Endothelial cell of umbilical vein (primary cell): Measurements from ENCODE around the gene STAB1. TPM values are rescaled to one million over a fixed set of nuclear protein-coding genes. Genes with fewer than 3 reads are reported as not detected.
A peak's percentile ranks its signal among the peaks of the same experiment; 100 is the strongest.

Experiments used
- BruUV-seq: library from RNA; stranded (reverse); fragments of 400-500 nt; replicated peaks from 2 replicates; lab custom pipeline; 2021; lab: Mats Ljungman, UMichigan
- CTCF ChIA-PET: fragments of 300-600, 350-600 bp; sonication (Branson Sonifier 250); formaldehyde crosslinking; loops from one replicate; lab custom pipeline; 2021; ENCODE audit warnings: antibody characterized with exemption, inconsistent platforms; lab: Charles Lee
- POLR2A ChIA-PET: fragments of 300-600, 350-600 bp; sonication (Branson Sonifier 250); formaldehyde crosslinking; loops from one replicate; lab custom pipeline; 2021; ENCODE audit warnings: antibody characterized with exemption, inconsistent platforms; lab: Charles Lee
- DNase-seq: peaks from one replicate; pipeline ENCODE4 v3.0.0-alpha.2; 2011; ENCODE audit warnings: low read depth, low spot score
- FAIRE-seq: peaks from 2 replicates; lab custom pipeline; 2011; peaks lifted over from hg19 to GRCh38; lab: Jason Lieb, UNC
- H2AFZ ChIP-seq: 2 replicates; pipeline ENCODE4 v1.6.0; 2012; ENCODE audit warnings: low read depth, low read length, control low read depth, inconsistent platforms
- H3K27ac ChIP-seq: 2 replicates; pipeline ENCODE4 v1.5.1; 2011; ENCODE audit warnings: low read depth, mild to moderate bottlenecking, control low read depth, low read length, moderate library complexity; ENCODE audit not compliant: insufficient read depth
- H3K27me3 ChIP-seq, 2 experiments: 2 replicates each; pipeline versions ENCODE4 v1.6.0 to v1.6.1; 2011; ENCODE audit warnings: low read length in 2 of 2, mixed read lengths in 1 of 2; ENCODE audit not compliant: control insufficient read depth in 2 of 2, insufficient read depth in 2 of 2
- H3K36me3 ChIP-seq, 2 experiments: 2 replicates in 1 of 2; 3 replicates in 1 of 2; pipeline ENCODE4 v1.5.1; 2011; ENCODE audit warnings: low read length in 2 of 2, mild to moderate bottlenecking in 1 of 2, moderate library complexity in 1 of 2; ENCODE audit not compliant: control insufficient read depth in 2 of 2, insufficient read depth in 2 of 2; ENCODE audit errors: extremely low read depth in 1 of 2
- H3K4me1 ChIP-seq: 3 replicates; pipeline ENCODE4 v1.5.1; 2011; ENCODE audit warnings: mild to moderate bottlenecking, low read length; ENCODE audit not compliant: control insufficient read depth, insufficient read depth; ENCODE audit errors: extremely low read depth
- H3K4me2 ChIP-seq: 2 replicates; pipeline ENCODE4 v1.6.1; 2011; ENCODE audit warnings: low read length, control low read depth, mixed read lengths; ENCODE audit not compliant: insufficient read depth
- H3K4me3 ChIP-seq, 3 experiments: fragments of 200-600 bp in 1 of 3; sonication (generic), shearing (Covaris generic) in 1 of 3; replicated peaks in 1 of 3; 2 replicates each; pipeline ENCODE4 v1.5.1; 2011 to 2016; ENCODE audit warnings: control low read depth in 3 of 3, low read length in 3 of 3, mild to moderate bottlenecking in 2 of 3, inconsistent platforms in 1 of 3, low read depth in 1 of 3, moderate library complexity in 1 of 3; ENCODE audit not compliant: insufficient read depth in 1 of 3
- H3K79me2 ChIP-seq: 2 replicates; pipeline ENCODE4 v1.6.0; 2012; ENCODE audit warnings: low read length, inconsistent platforms; ENCODE audit not compliant: control insufficient read depth, insufficient read depth
- H3K9ac ChIP-seq: replicated peaks from 2 replicates; pipeline ENCODE3; 2011; ENCODE audit warnings: low read length, control low read depth; ENCODE audit not compliant: insufficient read depth; ENCODE audit errors: extremely low read depth
- H3K9me1 ChIP-seq: replicated peaks from 3 replicates; pipeline ENCODE4 v1.6.0; 2011; ENCODE audit warnings: mild to moderate bottlenecking, low read length; ENCODE audit not compliant: control insufficient read depth, insufficient read depth; ENCODE audit errors: extremely low read depth
- H3K9me3 ChIP-seq: replicated peaks from 2 replicates; pipeline ENCODE4 v1.5.1; 2012; ENCODE audit warnings: low read length, inconsistent platforms; ENCODE audit not compliant: control insufficient read depth, insufficient read depth
- H4K20me1 ChIP-seq: replicated peaks from 2 replicates; pipeline ENCODE3; 2011; ENCODE audit warnings: mild to moderate bottlenecking, low read length; ENCODE audit not compliant: control insufficient read depth, insufficient read depth; ENCODE audit errors: extremely low read depth
- CTCF ChIP-seq, 2 donors: IDR thresholded peaks; 1 replicate in 1 of 2; 2 replicates in 1 of 2; pipeline ENCODE4 v1.5.1; 2011; ENCODE audit warnings: low read length in 2 of 2, mild to moderate bottlenecking in 2 of 2, moderate library complexity in 2 of 2, control low read depth in 1 of 2, inconsistent platforms in 1 of 2, low read depth in 1 of 2; ENCODE audit not compliant: insufficient read depth in 1 of 2; ENCODE audit errors: extremely low read depth in 1 of 2
- EZH2 ChIP-seq: IDR thresholded peaks from 2 replicates; pipeline ENCODE4 v1.6.1; 2012; ENCODE audit warnings: borderline replicate concordance, low read depth, mild to moderate bottlenecking, moderate library complexity, low read length, inconsistent platforms; ENCODE audit not compliant: severe bottlenecking
- GATA2 ChIP-seq: IDR thresholded peaks from 2 replicates; pipeline ENCODE4 v1.7.0; 2011; ENCODE audit warnings: low read depth, mild to moderate bottlenecking, moderate library complexity, mixed read lengths, low read length; ENCODE audit not compliant: insufficient read length, insufficient read depth
- JUN ChIP-seq: IDR thresholded peaks from 2 replicates; pipeline ENCODE4 v1.6.1; 2011; ENCODE audit warnings: borderline replicate concordance, low read depth; ENCODE audit not compliant: insufficient read length, insufficient read depth
- MAX ChIP-seq: IDR thresholded peaks from 2 replicates; pipeline ENCODE4 v1.6.1; 2011; ENCODE audit not compliant: insufficient read depth, insufficient read length
- MYC ChIP-seq: IDR thresholded peaks from one replicate; pipeline ENCODE4 v1.6.1; 2011; ENCODE audit warnings: mild to moderate bottlenecking, low read depth, low read length
- POLR2A ChIP-seq: IDR thresholded peaks from 2 replicates; pipeline ENCODE4 v1.6.1; 2012; ENCODE audit warnings: low read depth, mild to moderate bottlenecking, control low read depth, low read length
- POLR2AphosphoS5 ChIP-seq: IDR thresholded peaks from 2 replicates; pipeline ENCODE4 v1.6.1; 2012; ENCODE audit warnings: low read depth, mild to moderate bottlenecking, control low read depth, low read length, moderate library complexity; ENCODE audit not compliant: insufficient read depth
- dilution Hi-C: fragments of 300-500 bp; cut with MboI; formaldehyde crosslinking; loops from one replicate; pipeline ENCODE4 v1.15.0; 2019; ENCODE audit warnings: low sequenced_read_pairs; ENCODE audit not compliant: extremely low pct_ligation_motif_present
- intact Hi-C: fragments of 100-400 bp; cut with micrococcal nuclease; formaldehyde crosslinking; loops from one replicate; pipeline ENCODE4 v1.10.0; 2022
- polyA plus RNA-seq, 4 experiments: library from polyadenylated mRNA; depleted of rRNA in 3 of 4; stranded (reverse) in 3 of 4; unstranded in 1 of 4; fragments of >200 nt; gene quantifications; 2 replicates each; pipeline versions ENCODE4 v1.2.1 to v1.2.3, GENCODE V29; 2011 to 2012; ENCODE audit warnings: missing spikeins in 1 of 4
- total RNA-seq: library from RNA; stranded (reverse); gene quantifications from 2 replicates; pipeline ENCODE4 v1.2.3, GENCODE V29; 2021

The STAB1 gene
- total and polyA plus RNA-seq, 2 donors (not counting 3 experiments of a cell fraction or from before 2014, with no cell fraction given): 369 TPM

GRCh38 chr3:52523386-52524257 is 28.5 kb downstream of the STAB1 start:
- Histone ChIP-seq H3K4me2 (no peak overlapping the region), H3K9me1 (no peaks in the 10 kb centered on the region), H3K4me3 (no peak overlapping the region), H3K9ac (no peak overlapping the region), H3K9me3 (no peaks in the 10 kb centered on the region), H2AFZ (no peak overlapping the region), H3K4me1 (peaks cover 7% of the 10 kb centered on the region), H3K27ac (no peak overlapping the region), H4K20me1 (no peaks in the 10 kb centered on the region), H3K79me2 (no peaks in the 10 kb centered on the region), H3K36me3 (peaks cover 27 to 80% of the 10 kb centered on the region in 2 experiments), H3K27me3 (no peaks in the 10 kb centered on the region)
- POLR2A ChIA-PET: no interaction called here
- no peak for FAIRE-seq
- TSS peak; percentile 46 for BruUV-seq
- DNase-seq: no peak
- TF ChIP-seq JUN: no peak
- peak; percentile 3 for TF ChIP-seq POLR2AphosphoS5
- intact Hi-C loops (no loop called here), dilution Hi-C loops (no loop called here)
- CTCF ChIA-PET: no interaction called here

- H4K20me1 ChIP-seq: no peaks in the 10 kb centered on the region
- H2AFZ ChIP-seq: no peak overlapping the region
- peaks cover 27 to 78% of the 10 kb centered on the region in 2 experiments for H3K36me3 ChIP-seq
- H3K4me1 ChIP-seq: peaks cover 7% of the 10 kb centered on the region
- peaks cover 4% of the 10 kb centered on the region for H3K79me2 ChIP-seq
- POLR2A ChIA-PET: interaction anchor here (0.6 kb wide), 2 partner anchors 13 to 605 kb away, joined by 3 read pairs; no protein-coding TSS in a partner anchor
- dilution Hi-C loops: no loop called here
- TF ChIP-seq CTCF (IDR thresholded peaks at IDR 0.05; ENCODE audit: extremely low read depth in 1 of 2, insufficient read depth in 1 of 2, low read depth in 1 of 2, low read length in 2 of 2) (no peak), MAX (no peak), POLR2A (peak; percentile 12), GATA2 (no peak), EZH2 (no peak), MYC (no peak)
- H3K27me3 ChIP-seq: no peaks in the 10 kb centered on the region
- H3K9ac ChIP-seq: no peak overlapping the region
- peak overlapping the region; percentile 4 for H3K27ac ChIP-seq
- intact Hi-C loops: no loop called here
- no peak overlapping the region for H3K4me2 ChIP-seq
- no peak for FAIRE-seq
- H3K4me3 ChIP-seq: no peak overlapping the region
- H3K9me3 ChIP-seq: no peaks in the 10 kb centered on the region
- no peak for DNase-seq
- H3K9me1 ChIP-seq: no peaks in the 10 kb centered on the region
- CTCF ChIA-PET: no interaction called here
- BruUV-seq: TSS peak; percentile 53
Measured at GRCh38 chr3:52524258-52524751, 29.2 kb downstream of the STAB1 start.
